HG02678 (cell line): ENCODE measurements around the gene ST6GALNAC5.

ENCODE experiments used
- ATAC-seq: cut with Tn5 transposase; IDR thresholded peaks from one replicate; pipeline ENCODE4 v1.9.1; 2021; ENCODE audit warnings: mild to moderate bottlenecking, moderate library complexity; ENCODE audit not compliant: unreplicated experiment

The ST6GALNAC5 gene

DNA sequence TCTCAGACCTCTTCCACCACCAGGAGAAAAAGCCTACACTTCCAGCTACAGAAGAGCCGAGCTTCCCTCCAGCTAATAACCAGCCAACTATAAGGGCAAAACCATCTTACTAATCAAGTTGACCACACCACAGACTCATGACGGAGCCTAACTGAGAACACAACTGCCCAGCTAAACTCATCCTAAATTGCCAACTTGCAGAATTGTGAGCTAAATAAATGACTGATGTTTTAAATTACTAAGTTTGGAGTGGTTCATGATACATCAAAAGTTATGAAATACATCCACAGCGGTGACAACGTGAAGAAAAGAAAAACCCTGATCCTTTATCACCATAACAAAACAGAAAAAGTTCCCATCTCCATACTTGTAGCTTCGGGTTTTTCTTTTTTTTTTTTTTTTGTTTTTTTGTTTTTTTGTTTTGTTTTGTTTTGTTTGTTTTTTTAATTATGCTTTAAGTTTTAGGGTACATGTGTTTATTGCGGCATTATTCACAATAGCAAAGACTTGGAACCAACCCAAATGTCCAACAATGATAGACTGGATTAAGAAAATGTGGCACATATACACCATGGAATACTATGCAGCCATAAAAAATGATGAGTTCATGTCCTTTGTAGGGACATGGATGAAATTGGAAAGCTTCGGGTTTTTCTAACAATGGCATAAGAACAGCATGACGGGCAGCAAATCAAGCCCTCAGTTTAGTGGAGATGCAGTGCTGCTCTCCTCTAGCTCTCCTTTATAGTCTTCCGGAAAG lies 229.4 kb downstream of the ST6GALNAC5 start:
- ATAC-seq: no peak

GRCh38 chr1:77100875-77101274 lies 233.6 kb downstream of the ST6GALNAC5 start:
- no peak for ATAC-seq

DNA sequence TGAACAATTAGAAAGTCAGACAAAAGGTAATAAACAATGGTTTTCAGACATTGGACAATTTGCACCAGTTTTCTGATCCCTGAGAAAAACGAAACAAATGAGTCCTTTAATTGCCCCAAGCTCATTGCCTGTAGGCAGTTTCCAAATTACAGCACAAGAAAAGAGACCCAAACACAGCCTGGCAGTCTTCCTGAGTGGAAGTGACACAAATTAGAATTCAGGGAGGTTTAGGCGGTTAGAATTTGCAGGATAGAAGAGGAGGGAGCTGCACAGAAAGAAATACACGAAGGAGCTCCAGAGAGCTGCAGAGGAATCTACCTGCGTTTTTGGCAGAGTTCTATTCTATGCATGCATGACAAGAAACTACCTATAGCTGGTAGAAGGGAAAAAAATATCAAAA lies 236.2 kb downstream of the ST6GALNAC5 start:
- ATAC-seq: no peak

GRCh38 chr1:77104672-77105071 lies 237.4 kb downstream of the ST6GALNAC5 start:
- ATAC-seq: no peak
